Measurements from ENCODE around the gene CGB8.
A peak's percentile ranks its signal among the peaks of the same experiment; 100 is the strongest.
"Not testable (repeated sequence)": the region's sequence is repeated elsewhere in the genome, so short reads cannot be mapped to it uniquely, and the experiment has no call there.

CGB8 gene

GRCh38 chr19:49085868-49086232 lies 36.9 kb upstream of the CGB8 start:
- Histone ChIP-seq H3K9me3 (ENCODE audit: control extremely low read depth in 1 of 5, control insufficient read depth in 4 of 5, insufficient read depth in 2 of 5, low read depth in 1 of 5, low read length in 4 of 5) (no peaks in the 10 kb centered on the region), H3K4me1 (ENCODE audit: control extremely low read depth in 1 of 4, control insufficient read depth in 4 of 4, insufficient read depth in 4 of 4, low read length in 3 of 4) (peaks cover 0 to 23% (median 20%) of the 10 kb centered on the region in 4 experiments), H3K27me3 (replicated peaks in 2 of 5; ENCODE audit: control insufficient read depth in 4 of 5, insufficient read depth in 5 of 5, low read length in 4 of 5) (no peaks in the 10 kb centered on the region), H3K36me3 (ENCODE audit: control insufficient read depth in 4 of 4, insufficient read depth in 4 of 4, low read length in 3 of 4) (peaks cover 10 to 32% (median 26%) of the 10 kb centered on the region in 4 experiments), H3K4me3 (ENCODE audit: control insufficient read depth in 1 of 7, extremely low read depth in 1 of 7, insufficient read depth in 4 of 7, low read depth in 2 of 7, low read length in 6 of 7) (peak overlapping the region; percentile 82 to 99 (median 93)), H3K27ac (ENCODE audit: insufficient read depth in 1 of 2, low read depth in 1 of 2, low read length in 2 of 2, poor library complexity in 1 of 2, severe bottlenecking in 2 of 2) (peak overlapping the region; percentile 78 to 93)
- CTCF ChIA-PET: interaction anchor here (0.8 kb wide), 1 partner anchor 9 kb away, joined by 4 read pairs; no protein-coding TSS in a partner anchor
- 3% methylated on average over 14 of the region's 14 CpGs for WGBS (ENCODE audit: insufficient coverage)
- DNase-seq: no peak
- POLR2A ChIA-PET: no interaction called here

- under 1% methylated on average over 77 of the region's 89 CpGs for WGBS (ENCODE audit: insufficient coverage)
- H3K27me3 ChIP-seq (replicated peaks in 2 of 5; ENCODE audit: control insufficient read depth in 4 of 5, insufficient read depth in 5 of 5, low read length in 4 of 5): no peaks in the 10 kb centered on the region
- no peaks in the 10 kb centered on the region for H3K9me3 ChIP-seq (ENCODE audit: control extremely low read depth in 1 of 5, control insufficient read depth in 4 of 5, insufficient read depth in 2 of 5, low read depth in 1 of 5, low read length in 4 of 5)
- peak within 1 kb of the TSS; percentile 78 to 93 for H3K27ac ChIP-seq (ENCODE audit: insufficient read depth in 1 of 2, low read depth in 1 of 2, low read length in 2 of 2, poor library complexity in 1 of 2, severe bottlenecking in 2 of 2)
- peak; percentile 100 for DNase-seq
- H3K36me3 ChIP-seq (ENCODE audit: control insufficient read depth in 4 of 4, insufficient read depth in 4 of 4, low read length in 3 of 4): peaks cover 4 to 26% (median 20%) of the 10 kb centered on the region in 4 experiments
- peak within 1 kb of the TSS; percentile 82 to 99 (median 93) for H3K4me3 ChIP-seq (ENCODE audit: control insufficient read depth in 1 of 7, extremely low read depth in 1 of 7, insufficient read depth in 4 of 7, low read depth in 2 of 7, low read length in 6 of 7)
- ChIA-PET CTCF (no interaction called here), POLR2A (interaction anchor here (0.5 kb wide), 1 partner anchor 32 kb away, joined by 4 read pairs; no protein-coding TSS in a partner anchor)
- peaks cover 0 to 23% (median 20%) of the 10 kb centered on the region in 4 experiments for H3K4me1 ChIP-seq (ENCODE audit: control extremely low read depth in 1 of 4, control insufficient read depth in 4 of 4, insufficient read depth in 4 of 4, low read length in 3 of 4)
Measured at GRCh38 chr19:49085020-49085867, 36.3 kb upstream of the CGB8 start, which contains the start of gene SNRNP70. SNRNP70 (plus strand) TSS chr19:49085451; CDS start chr19:49086415, 964 bp downstream.

GRCh38 chr19:49084206-49085019 lies 35.5 kb upstream of the CGB8 start:
- no peak for DNase-seq
- WGBS (ENCODE audit: insufficient coverage): 76% methylated on average over 24 of the region's 26 CpGs
- Histone ChIP-seq H3K27me3 (replicated peaks in 2 of 5; ENCODE audit: control insufficient read depth in 4 of 5, insufficient read depth in 5 of 5, low read length in 4 of 5) (no peaks in the 10 kb centered on the region), H3K4me3 (ENCODE audit: control insufficient read depth in 1 of 7, extremely low read depth in 1 of 7, insufficient read depth in 4 of 7, low read depth in 2 of 7, low read length in 6 of 7) (peak overlapping the region in 6 of 7 experiments; percentile 36 to 98 (median 88)), H3K9me3 (ENCODE audit: control extremely low read depth in 1 of 5, control insufficient read depth in 4 of 5, insufficient read depth in 2 of 5, low read depth in 1 of 5, low read length in 4 of 5) (no peaks in the 10 kb centered on the region), H3K36me3 (ENCODE audit: control insufficient read depth in 4 of 4, insufficient read depth in 4 of 4, low read length in 3 of 4) (peaks cover 0 to 20% (median 15%) of the 10 kb centered on the region in 4 experiments), H3K27ac (ENCODE audit: insufficient read depth in 1 of 2, low read depth in 1 of 2, low read length in 2 of 2, poor library complexity in 1 of 2, severe bottlenecking in 2 of 2) (peak overlapping the region in 1 of 2 experiments; percentile 93), H3K4me1 (ENCODE audit: control extremely low read depth in 1 of 4, control insufficient read depth in 4 of 4, insufficient read depth in 4 of 4, low read length in 3 of 4) (peaks cover 0 to 23% (median 20%) of the 10 kb centered on the region in 4 experiments)
- ChIA-PET POLR2A (interaction anchor here (0.5 kb wide), 1 partner anchor 31 kb away, joined by 4 read pairs; no protein-coding TSS in a partner anchor), CTCF (no interaction called here)

- POLR2A ChIA-PET: no interaction called here
- H3K27me3 ChIP-seq (replicated peaks in 2 of 5; ENCODE audit: control insufficient read depth in 4 of 5, insufficient read depth in 5 of 5, low read length in 4 of 5): no peaks in the 10 kb centered on the region
- peaks cover 0 to 13% (median 10%) of the 10 kb centered on the region in 4 experiments for H3K4me1 ChIP-seq (ENCODE audit: control extremely low read depth in 1 of 4, control insufficient read depth in 4 of 4, insufficient read depth in 4 of 4, low read length in 3 of 4)
- no peak overlapping the region for H3K4me3 ChIP-seq (ENCODE audit: control insufficient read depth in 1 of 7, extremely low read depth in 1 of 7, insufficient read depth in 4 of 7, low read depth in 2 of 7, low read length in 6 of 7)
- H3K27ac ChIP-seq (ENCODE audit: insufficient read depth in 1 of 2, low read depth in 1 of 2, low read length in 2 of 2, poor library complexity in 1 of 2, severe bottlenecking in 2 of 2): no peak overlapping the region
- H3K36me3 ChIP-seq (ENCODE audit: control insufficient read depth in 4 of 4, insufficient read depth in 4 of 4, low read length in 3 of 4): no peaks in the 10 kb centered on the region
- 92% methylated on average over 1 of the region's 1 CpG for WGBS (ENCODE audit: insufficient coverage)
- no peaks in the 10 kb centered on the region for H3K9me3 ChIP-seq (ENCODE audit: control extremely low read depth in 1 of 5, control insufficient read depth in 4 of 5, insufficient read depth in 2 of 5, low read depth in 1 of 5, low read length in 4 of 5)
- DNase-seq: no peak
- CTCF ChIA-PET: interaction anchor here (1.3 kb wide), 1 partner anchor 16 kb away, joined by 5 read pairs; no protein-coding TSS in a partner anchor
Measured at GRCh38 chr19:49081273-49081672, 32.4 kb upstream of the CGB8 start.

- WGBS (ENCODE audit: insufficient coverage): no CpG with 5 or more reads among the region's 4 CpGs
- POLR2A ChIA-PET: no interaction called here
- Histone ChIP-seq H3K27me3 (replicated peaks in 2 of 5; ENCODE audit: control insufficient read depth in 4 of 5, insufficient read depth in 5 of 5, low read length in 4 of 5) (no peaks in the 10 kb centered on the region), H3K36me3 (ENCODE audit: control insufficient read depth in 4 of 4, insufficient read depth in 4 of 4, low read length in 3 of 4) (no peaks in the 10 kb centered on the region), H3K4me3 (ENCODE audit: control insufficient read depth in 1 of 7, extremely low read depth in 1 of 7, insufficient read depth in 4 of 7, low read depth in 2 of 7, low read length in 6 of 7) (no peak overlapping the region), H3K9me3 (ENCODE audit: control extremely low read depth in 1 of 5, control insufficient read depth in 4 of 5, insufficient read depth in 2 of 5, low read depth in 1 of 5, low read length in 4 of 5) (no peaks in the 10 kb centered on the region), H3K27ac (ENCODE audit: insufficient read depth in 1 of 2, low read depth in 1 of 2, low read length in 2 of 2, poor library complexity in 1 of 2, severe bottlenecking in 2 of 2) (no peak overlapping the region), H3K4me1 (ENCODE audit: control extremely low read depth in 1 of 4, control insufficient read depth in 4 of 4, insufficient read depth in 4 of 4, low read length in 3 of 4) (peaks cover 0 to 5% (median 5%) of the 10 kb centered on the region in 4 experiments)
- no peak for DNase-seq
- CTCF ChIA-PET: no interaction called here
Measured at GRCh38 chr19:49080392-49080791, 31.5 kb upstream of the CGB8 start.

- CTCF ChIA-PET: interaction anchor here (1.3 to 2.3 kb wide), 3 partner anchors 12 to 125 kb away, joined by 3 to 5 read pairs (median 5); no protein-coding TSS in a partner anchor
- WGBS (ENCODE audit: insufficient coverage): 4% methylated on average over 5 of the region's 9 CpGs
- Histone ChIP-seq H3K9me3 (ENCODE audit: control extremely low read depth in 1 of 5, control insufficient read depth in 4 of 5, insufficient read depth in 2 of 5, low read depth in 1 of 5, low read length in 4 of 5) (peaks cover 0 to 12% (median 4%) of the 10 kb centered on the region in 5 experiments), H3K27me3 (replicated peaks in 2 of 5; ENCODE audit: control insufficient read depth in 4 of 5, insufficient read depth in 5 of 5, low read length in 4 of 5) (peaks cover 0 to 44% (median 20%) of the 10 kb centered on the region in 5 experiments)
- H3K36me3 ChIP-seq (ENCODE audit: control insufficient read depth in 4 of 4, insufficient read depth in 4 of 4, low read length in 3 of 4); H3K4me1 ChIP-seq (ENCODE audit: control extremely low read depth in 1 of 4, control insufficient read depth in 4 of 4, insufficient read depth in 4 of 4, low read length in 3 of 4); DNase-seq; H3K27ac ChIP-seq (ENCODE audit: insufficient read depth in 1 of 2, low read depth in 1 of 2, low read length in 2 of 2, poor library complexity in 1 of 2, severe bottlenecking in 2 of 2); POLR2A ChIA-PET; H3K4me3 ChIP-seq (ENCODE audit: control insufficient read depth in 1 of 7, extremely low read depth in 1 of 7, insufficient read depth in 4 of 7, low read depth in 2 of 7, low read length in 6 of 7): not testable (repeated sequence)
Measured at GRCh38 chr19:49074869-49075268, 26.0 kb upstream of the CGB8 start.

Measured in common myeloid progenitor, CD34-positive (primary cell).